Hindlimb muscle (tissue), 1 donor: ENCODE results near the gene SPATA3. TPM values are rescaled to one million over a fixed set of nuclear protein-coding genes. Genes with fewer than 3 reads are reported as not detected.

ENCODE experiments used
- DNase-seq: peaks from one replicate; pipeline ENCODE4 v3.0.0-alpha.2; 2013
- polyA plus RNA-seq: library from polyadenylated mRNA; unstranded; fragments of 120-200 nt; gene quantifications from one replicate; pipeline ENCODE4 v1.2.1, GENCODE V29; 2013; ENCODE audit not compliant: insufficient read length

The SPATA3 gene
- polyA plus RNA-seq, 1 donor = not detected

DNA sequence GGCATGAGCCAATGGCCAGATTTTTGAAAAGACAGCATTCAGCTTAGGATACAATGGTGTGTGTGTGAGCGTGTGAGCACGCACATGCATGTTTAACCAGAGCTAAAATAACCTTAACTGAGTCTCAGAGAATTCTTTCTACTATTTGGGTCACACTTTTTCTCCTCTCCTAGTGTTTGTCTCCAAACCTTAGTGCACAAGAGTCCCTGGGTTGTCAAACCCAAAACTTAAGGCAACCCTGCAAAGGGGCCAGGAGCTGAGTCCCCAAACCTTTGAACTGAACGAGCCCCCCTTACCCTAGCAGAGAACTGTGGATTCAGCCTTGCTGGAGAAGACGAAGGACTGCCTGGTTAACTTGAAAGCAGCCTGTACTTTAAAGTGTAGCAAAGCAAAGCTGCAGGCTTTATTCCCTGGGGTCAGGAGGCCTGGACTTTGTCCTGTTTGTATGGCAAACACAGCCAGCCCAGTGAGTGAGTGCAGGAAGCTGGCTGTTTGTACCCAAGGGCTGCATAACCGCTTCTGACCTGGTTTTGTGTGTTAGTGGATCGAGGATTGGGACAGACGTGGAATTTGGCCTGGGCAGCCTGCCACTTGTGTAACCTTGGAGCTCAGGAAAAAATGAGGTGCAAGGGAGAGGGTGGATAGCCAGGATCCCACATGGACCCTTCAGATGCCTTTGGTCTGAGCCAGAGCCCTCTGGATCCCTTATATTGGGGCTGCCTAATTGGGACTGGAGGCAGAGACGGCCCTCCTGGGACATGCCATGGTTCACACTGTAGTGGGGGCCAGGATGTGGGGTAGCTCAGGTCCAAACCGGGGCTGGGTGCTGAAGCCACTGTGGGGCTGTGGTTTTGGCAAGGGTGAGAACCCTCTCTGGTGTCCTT, 54.3 kb downstream of the SPATA3 start:
- no peak for DNase-seq

DNA sequence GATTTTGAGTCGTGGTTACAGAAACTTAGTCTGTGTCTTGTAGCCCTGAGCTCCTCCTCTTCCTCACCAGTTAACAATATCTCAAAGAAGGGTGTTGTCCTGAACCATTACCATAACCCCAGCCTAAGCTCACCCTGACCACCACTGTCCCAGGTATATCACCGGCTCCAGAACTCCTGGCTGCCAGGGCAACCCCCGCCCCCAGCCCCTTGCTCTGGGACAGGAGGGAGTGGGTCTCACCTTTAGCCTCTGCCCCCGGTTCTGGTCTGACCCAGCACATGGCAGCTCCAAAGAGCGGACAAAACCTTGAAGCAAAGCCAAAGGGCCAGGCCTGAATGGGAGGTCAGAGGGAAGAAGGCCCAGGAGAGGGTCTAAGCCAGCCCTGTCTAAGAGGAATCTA, 55.2 kb downstream of the SPATA3 start:
- no peak for DNase-seq

DNA sequence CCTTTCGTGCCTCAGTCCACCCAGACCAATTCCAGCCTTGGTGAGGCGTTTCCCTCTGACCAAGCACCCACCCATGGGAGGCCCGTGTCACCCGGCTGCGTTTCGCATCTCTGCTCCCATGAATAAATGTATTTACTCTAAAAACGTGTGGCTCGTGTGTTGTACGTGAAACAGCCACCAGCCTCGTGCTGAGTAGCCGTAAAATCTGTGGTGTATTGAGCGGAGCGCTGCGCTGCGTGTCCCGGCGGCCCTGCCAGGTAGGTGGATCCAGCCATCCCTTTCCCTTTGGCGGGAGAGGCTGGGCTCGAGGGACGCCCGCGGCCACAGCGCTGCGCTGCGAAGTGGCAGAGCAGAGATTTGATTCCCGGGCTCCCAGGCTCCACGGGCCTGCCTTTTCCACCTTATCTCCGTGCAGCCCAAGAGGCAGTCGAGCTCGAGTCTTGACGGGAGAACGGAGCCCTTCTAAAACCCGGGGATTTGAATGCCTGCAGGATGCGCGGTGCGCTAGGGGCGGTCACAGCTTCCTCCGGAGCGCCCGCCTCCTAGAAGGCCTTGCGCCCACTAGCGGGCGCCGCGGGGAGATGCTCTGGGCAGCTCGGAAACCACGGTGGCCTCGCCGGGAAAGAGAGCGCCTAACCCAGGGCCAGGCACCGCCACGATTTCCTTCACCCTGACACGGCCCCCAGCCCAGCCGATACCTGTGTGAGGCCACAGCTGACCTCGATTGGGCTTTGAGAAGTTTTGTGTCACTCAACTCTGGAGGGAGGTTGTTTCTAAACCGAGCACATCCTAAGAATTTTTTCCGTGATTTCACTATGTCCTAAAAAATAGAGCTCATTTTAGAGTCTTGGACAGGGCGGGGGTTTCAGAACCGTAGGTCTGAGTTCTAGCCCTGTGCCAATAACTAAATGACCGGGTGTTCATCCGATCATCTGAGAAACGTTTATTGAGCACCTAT, 56.9 kb downstream of the SPATA3 start:
- DNase-seq = peak; percentile 85

DNA sequence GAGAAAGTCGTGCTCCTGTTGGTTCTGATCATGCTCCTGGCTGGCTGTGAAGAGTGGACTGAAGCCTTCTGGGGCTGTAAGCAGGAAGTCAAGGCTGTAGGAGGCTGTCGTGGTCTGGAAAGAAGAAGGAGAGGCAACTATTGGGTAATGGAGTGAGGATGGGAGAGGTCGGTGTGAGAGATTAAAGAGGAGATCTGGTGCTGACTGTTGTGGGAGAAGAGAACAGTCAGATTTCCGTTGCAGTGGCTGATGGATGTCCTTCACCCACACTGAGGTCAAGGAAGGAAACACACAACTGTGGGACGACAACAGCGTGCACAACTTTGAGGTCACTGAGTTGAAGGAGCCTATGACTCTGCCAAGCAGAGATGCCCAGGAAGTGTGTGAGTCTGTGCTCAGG, 57.9 kb downstream of the SPATA3 start:
- no peak for DNase-seq

DNA sequence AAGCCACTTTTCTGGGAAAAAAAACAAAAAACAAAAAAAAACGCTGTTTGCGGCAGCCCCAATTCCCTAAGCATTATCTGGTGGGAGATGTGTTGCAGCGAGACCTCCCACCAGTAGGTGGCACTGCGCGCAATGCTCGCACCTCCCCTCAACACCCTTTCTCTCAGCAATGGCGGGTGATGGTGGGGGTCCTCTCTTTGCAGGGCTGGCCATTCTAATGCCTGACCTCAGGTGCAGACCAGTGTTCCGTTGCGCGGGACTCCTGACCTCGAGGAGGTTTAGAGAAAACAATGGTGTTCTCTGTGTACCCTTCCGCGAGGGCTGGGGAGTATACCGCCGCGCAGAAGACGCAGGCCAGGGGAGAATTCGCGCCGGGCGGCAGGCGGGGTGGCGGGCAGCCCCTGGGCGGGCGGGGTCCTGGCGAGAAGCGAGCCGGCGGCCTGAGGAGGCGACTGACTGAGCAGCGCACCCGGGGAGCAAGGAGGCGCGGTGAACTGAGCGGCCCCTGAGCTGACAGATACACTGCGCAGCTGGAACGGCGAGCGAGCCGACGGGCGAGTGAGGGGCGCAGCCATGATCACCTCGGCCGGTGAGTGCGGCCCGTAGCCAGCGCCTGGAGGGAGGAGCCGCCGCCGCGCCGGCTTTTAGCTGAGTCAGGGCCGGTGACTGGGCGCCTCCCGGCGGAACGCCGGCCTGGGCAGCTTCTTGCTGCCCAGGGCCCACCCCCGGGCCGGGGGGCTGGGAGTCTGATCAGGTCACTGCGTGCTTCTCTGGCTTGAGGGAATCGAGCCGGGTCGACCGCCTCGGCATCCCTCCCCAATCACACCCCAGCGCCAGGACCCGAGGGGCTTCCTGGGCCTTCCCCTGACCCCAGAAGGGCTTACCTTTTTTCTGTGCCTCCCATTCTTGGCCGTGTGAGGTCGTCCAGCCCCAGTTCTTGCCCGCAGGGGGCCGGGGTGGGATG, 60.8 kb downstream of the SPATA3 start, which contains the start of gene PSMD1:
PSMD1 (plus strand) TSS at position 415 of the 964 bp plus-strand sequence; CDS start at position 574, 159 bp downstream.
- DNase-seq = peak; percentile 95

DNA sequence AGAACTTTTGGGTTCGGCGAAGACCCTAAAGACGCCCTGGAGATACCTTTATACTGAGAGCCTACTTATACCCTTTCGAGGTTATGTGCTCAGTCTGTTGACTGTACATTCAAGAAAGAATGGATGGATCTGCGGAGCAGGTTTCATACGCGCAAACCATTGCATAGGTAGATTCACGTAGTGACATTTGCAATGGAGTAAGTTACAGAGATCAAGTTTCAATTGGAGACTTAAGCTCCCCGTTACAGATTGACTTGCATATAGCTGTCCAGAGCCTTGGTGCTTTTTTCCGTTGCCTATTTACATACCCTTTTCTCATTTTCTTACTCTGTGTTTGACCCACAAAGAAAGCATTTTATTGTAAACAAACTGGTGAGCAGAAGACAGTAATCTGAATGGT, 61.7 kb downstream of the SPATA3 start:
- no peak for DNase-seq

Other genes with a start within 250 kb of the SPATA3 start
- gene ITM2C, start 131.2 kb upstream of the SPATA3 start, polyA plus RNA-seq = 138 TPM
- gene GPR55, start 70.9 kb upstream of the SPATA3 start, polyA plus RNA-seq = not detected
- gene C2orf72, start 41.4 kb downstream of the SPATA3 start, polyA plus RNA-seq = 0.31 TPM
- gene PSMD1, start 60.7 kb downstream of the SPATA3 start, polyA plus RNA-seq = 69.0 TPM
- 0.35 TPM for gene HTR2B, start 128.9 kb downstream of the SPATA3 start, polyA plus RNA-seq
- 6.3 TPM for gene ARMC9, start 202.5 kb downstream of the SPATA3 start, polyA plus RNA-seq